Right atrium auricular region (tissue), 2 donors: ENCODE data around the gene LSM14A. TPM values are rescaled to one million over a fixed set of nuclear protein-coding genes. Genes with fewer than 3 reads are reported as not detected.

Source experiments
- DNase-seq: peaks from one replicate; pipeline ENCODE4 v3.0.0-alpha.2; 2019; ENCODE audit warnings: low spot score
- H3K27ac ChIP-seq, 2 donors: fragments of 200-600 bp; sonication (generic); 1 replicate in 1 of 2; 2 replicates in 1 of 2; pipeline ENCODE4 v1.5.1; 2016 to 2019
- H3K27me3 ChIP-seq, 2 donors: fragments of 200-600 bp; sonication (generic); one replicate each; pipeline versions ENCODE4 v1.5.1 to v1.6.0; 2017 to 2019
- H3K36me3 ChIP-seq: fragments of 200-600 bp; sonication (generic); one replicate; pipeline ENCODE4 v1.5.1; 2016
- H3K4me1 ChIP-seq, 2 donors: fragments of 200-600 bp; sonication (generic); one replicate each; pipeline versions ENCODE4 v1.5.1 to v1.6.0; 2017 to 2019
- H3K4me3 ChIP-seq, 2 donors: fragments of 200-600 bp; sonication (generic); 1 replicate in 1 of 2; 2 replicates in 1 of 2; pipeline ENCODE4 v1.5.1; 2017 to 2019; ENCODE audit warnings: mild to moderate bottlenecking in 1 of 2, moderate library complexity in 1 of 2
- H3K9me3 ChIP-seq, 2 donors: fragments of 200-600 bp; sonication (generic); one replicate each; pipeline ENCODE4 v1.5.1; 2019
- total RNA-seq, 2 donors: library from RNA; depleted of rRNA; stranded (reverse); fragments of >200 nt; gene quantifications; one replicate each; pipeline ENCODE4 v1.1.0, GENCODE V29; 2016
- TF ChIP-seq, protein P1 (sequence below), 2 donors: fragments of 200-600 bp; sonication (generic); IDR thresholded peaks; one replicate each; pipeline ENCODE4 v1.5.1; 2019; ENCODE audit warnings: antibody characterized with exemption in 2 of 2

The LSM14A gene
- total RNA-seq, 2 donors from 2014 or later: 60.3 to 80.2 TPM

DNA sequence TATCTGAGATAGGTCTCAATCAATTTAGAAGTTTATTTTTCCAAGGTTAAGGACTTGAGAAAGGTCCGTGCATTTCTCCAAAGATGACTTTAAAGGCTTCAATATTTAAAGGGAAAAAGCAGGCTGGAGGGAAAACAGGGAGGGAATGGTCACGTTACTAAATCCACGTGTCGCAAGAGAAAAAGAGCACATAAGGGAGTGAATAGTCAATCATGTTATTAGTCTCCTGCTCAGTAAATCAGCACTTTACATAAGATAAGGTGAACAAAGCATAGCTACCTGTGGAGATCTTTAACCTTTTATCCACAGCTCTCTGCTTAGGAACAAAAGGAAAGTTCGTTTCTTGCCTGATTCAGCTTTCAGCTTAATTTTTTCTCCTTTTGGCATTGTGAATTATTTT, 31.3 kb upstream of the LSM14A start:
- Histone ChIP-seq H3K27ac (no peak overlapping the region), H3K27me3 (no peaks in the 10 kb centered on the region), H3K36me3 (no peaks in the 10 kb centered on the region), H3K9me3 (no peaks in the 10 kb centered on the region), H3K4me3 (no peak overlapping the region), H3K4me1 (no peaks in the 10 kb centered on the region)
- TF ChIP-seq, protein P1, sequence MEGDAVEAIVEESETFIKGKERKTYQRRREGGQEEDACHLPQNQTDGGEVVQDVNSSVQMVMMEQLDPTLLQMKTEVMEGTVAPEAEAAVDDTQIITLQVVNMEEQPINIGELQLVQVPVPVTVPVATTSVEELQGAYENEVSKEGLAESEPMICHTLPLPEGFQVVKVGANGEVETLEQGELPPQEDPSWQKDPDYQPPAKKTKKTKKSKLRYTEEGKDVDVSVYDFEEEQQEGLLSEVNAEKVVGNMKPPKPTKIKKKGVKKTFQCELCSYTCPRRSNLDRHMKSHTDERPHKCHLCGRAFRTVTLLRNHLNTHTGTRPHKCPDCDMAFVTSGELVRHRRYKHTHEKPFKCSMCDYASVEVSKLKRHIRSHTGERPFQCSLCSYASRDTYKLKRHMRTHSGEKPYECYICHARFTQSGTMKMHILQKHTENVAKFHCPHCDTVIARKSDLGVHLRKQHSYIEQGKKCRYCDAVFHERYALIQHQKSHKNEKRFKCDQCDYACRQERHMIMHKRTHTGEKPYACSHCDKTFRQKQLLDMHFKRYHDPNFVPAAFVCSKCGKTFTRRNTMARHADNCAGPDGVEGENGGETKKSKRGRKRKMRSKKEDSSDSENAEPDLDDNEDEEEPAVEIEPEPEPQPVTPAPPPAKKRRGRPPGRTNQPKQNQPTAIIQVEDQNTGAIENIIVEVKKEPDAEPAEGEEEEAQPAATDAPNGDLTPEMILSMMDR (IDR thresholded peaks at IDR 0.05): no peak
- DNase-seq: no peak

DNA sequence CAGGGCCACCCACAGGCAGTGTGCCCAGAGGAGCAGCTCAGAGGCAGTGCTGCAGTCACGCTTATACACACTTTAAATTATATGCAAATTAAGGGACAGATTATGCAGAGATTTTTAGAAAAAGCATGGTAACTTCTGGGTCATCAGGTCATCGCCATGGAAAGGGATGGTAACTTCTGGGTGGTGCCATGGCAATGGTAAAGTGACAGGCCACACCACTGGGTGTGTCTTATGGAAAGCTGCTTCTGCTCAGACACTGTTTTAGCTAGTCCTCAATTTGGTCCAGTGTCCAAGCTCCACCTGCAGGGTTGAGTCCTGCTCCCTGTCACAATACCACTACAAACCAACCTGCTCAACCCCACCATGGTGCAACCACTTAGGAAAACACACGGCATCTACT, 29.9 kb upstream of the LSM14A start:
- no peak for DNase-seq
- Histone ChIP-seq H3K4me1 (no peaks in the 10 kb centered on the region), H3K27ac (no peak overlapping the region), H3K9me3 (no peaks in the 10 kb centered on the region), H3K4me3 (no peak overlapping the region), H3K27me3 (no peaks in the 10 kb centered on the region), H3K36me3 (no peaks in the 10 kb centered on the region)
- TF ChIP-seq, protein P1 (IDR thresholded peaks at IDR 0.05): no peak

DNA sequence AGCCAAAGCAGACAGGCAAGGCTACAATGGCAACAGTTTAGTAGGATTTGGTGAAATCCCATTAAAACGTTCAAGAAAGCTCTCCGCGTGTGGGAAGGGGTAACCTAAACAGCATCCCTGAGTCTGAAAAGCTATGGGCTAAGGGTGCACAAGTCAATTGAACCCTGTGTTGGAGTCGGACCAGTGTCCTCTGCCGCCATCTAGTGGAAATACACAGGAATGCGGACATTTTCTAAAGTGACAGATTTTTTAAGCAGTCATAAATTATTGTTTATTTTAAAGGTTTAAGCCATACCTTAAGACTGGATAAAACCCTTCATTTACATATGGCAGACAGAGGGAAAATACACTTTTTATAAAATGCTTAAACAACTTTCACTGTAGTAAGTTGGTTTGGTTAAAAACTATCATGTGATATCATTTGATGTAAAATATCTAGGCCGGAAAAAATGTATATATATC, 26.5 kb upstream of the LSM14A start:
- H3K4me3 ChIP-seq: no peak overlapping the region
- H3K27me3 ChIP-seq: no peaks in the 10 kb centered on the region
- DNase-seq: no peak
- no peak overlapping the region for H3K27ac ChIP-seq
- H3K36me3 ChIP-seq: no peaks in the 10 kb centered on the region
- no peaks in the 10 kb centered on the region for H3K9me3 ChIP-seq
- TF ChIP-seq, protein P1 (IDR thresholded peaks at IDR 0.05): peak; percentile 64 to 84
- no peaks in the 10 kb centered on the region for H3K4me1 ChIP-seq

DNA sequence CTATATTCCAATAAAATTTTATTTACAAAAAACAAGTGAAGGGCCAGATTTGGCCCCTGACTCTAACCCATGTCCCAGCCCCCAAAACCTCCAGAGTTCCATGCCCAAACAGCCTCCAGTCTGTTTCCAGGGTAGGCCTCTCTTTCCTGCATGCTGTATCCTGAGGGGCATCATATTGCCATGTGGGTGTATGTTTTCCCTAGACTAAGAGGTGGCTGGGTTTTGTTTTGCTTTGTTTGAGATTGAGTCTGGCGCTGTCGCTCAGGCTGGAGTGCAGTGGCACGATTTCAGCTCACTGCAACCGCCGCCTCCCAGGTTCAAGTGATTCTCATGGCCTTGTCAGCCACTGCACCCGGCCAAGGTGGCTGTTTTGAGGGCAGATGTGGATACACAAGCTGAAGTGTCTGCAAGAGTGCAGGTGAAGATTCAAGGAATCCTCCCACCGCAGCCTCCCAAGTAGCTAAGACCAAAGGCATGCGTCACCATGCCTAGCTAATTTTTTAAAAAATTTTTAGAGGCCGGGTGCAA, 23.6 kb upstream of the LSM14A start:
- Histone ChIP-seq H3K4me3 (no peak overlapping the region), H3K36me3 (no peaks in the 10 kb centered on the region), H3K9me3 (no peaks in the 10 kb centered on the region), H3K27me3 (no peaks in the 10 kb centered on the region), H3K4me1 (no peaks in the 10 kb centered on the region), H3K27ac (no peak overlapping the region)
- DNase-seq: no peak
- TF ChIP-seq, protein P1 (IDR thresholded peaks at IDR 0.05): no peak

DNA sequence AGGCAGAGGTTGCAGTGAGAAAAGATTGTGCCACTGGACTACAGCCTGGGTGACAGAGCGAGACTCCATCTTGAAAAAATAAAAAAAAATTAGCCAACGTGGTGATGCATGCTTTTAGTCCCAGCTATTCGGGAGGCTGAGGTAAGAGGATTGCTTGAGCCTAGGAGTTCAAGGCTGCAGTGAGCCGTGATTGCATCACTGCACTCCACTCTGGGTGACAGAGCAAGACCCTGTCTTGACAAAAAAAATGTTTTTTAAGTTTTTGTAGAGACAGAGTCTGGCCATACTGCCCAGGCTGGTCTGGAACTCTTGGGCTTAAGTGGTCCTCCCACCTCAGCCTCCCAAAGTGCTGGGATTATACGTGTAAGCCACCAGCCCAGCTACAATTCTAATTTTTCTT, 22.4 kb upstream of the LSM14A start:
- Histone ChIP-seq H3K9me3 (no peaks in the 10 kb centered on the region), H3K36me3 (no peaks in the 10 kb centered on the region), H3K27me3 (no peaks in the 10 kb centered on the region), H3K4me1 (no peaks in the 10 kb centered on the region), H3K27ac (no peak overlapping the region), H3K4me3 (no peak overlapping the region)
- no peak for DNase-seq
- TF ChIP-seq, protein P1 (IDR thresholded peaks at IDR 0.05): no peak

DNA sequence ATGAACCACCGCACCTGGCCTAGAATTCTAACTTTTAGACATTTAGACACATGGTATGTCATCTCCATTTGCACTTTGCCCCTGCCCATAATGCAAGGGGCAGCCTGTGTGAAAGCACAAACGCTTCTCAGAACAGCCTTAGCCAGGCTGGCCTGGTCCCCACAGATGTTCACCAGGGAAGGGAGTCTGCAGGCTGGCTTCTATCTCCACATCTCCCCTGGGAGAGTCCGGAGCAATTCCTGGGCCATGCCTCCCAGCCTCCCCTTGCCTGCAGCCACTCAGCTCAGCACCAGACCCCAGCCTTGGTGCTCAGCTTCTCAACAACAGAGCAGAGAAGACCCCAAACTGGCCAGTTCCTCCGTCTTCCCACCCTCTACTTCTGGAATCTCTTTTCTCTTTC, 21.7 kb upstream of the LSM14A start:
- Histone ChIP-seq H3K27me3 (no peaks in the 10 kb centered on the region), H3K4me1 (no peaks in the 10 kb centered on the region), H3K9me3 (no peaks in the 10 kb centered on the region), H3K27ac (no peak overlapping the region), H3K36me3 (no peaks in the 10 kb centered on the region), H3K4me3 (no peak overlapping the region)
- no peak for DNase-seq
- TF ChIP-seq, protein P1 (IDR thresholded peaks at IDR 0.05): no peak
